Hematopoietic multipotent progenitor cell treated with erythropoietin and hydrocortisone succinate and interleukin-3 and kit ligand, for 8 days (in vitro differentiated cells): ENCODE data around the gene GPRIN3.
"Not testable (repeated sequence)": the region's sequence is repeated elsewhere in the genome, so short reads cannot be mapped to it uniquely, and the experiment has no call there.

Experiments
- DNase-seq: peaks from one replicate; pipeline ENCODE4 v3.0.0-alpha.2; 2015

GPRIN3 gene

DNA sequence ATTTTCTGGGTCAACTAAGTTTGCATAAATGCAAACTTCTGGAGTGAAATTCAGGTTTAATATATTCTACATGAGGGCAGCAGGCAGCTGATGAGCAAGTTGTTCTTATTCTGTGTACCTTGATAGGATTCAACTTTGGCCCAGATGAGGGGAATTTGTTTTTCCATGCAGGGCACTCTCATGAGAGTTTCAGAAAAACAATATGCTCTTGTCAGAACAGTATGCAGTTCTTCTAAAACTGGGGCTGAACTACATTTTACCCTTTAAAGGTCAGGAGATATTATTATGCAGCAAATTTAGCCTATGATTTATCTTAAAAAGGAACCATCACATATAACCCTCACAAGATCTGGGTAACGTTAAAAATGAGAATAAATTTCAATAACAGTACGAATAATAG is 19.2 kb downstream of the GPRIN3 start:
- DNase-seq, result no peak

DNA sequence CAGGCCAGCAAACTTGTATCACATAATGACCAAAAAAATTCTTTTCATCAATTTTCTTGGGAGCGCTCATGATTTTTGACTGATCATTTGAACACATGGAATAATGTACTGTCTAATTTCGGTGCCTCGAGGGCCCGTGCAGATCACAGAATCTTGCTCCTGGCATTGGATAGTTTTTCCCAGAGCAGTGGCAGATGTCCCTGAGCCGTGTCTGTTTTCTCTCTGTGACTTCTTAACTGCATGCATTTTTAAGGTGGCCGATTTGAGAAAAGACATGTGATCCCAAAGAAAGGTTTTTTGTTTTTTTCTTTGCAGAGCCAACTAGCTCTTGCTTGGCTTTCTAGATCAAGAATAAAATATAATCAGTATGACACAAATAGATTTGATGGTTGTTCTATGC is 19.7 kb downstream of the GPRIN3 start:
- DNase-seq, result no peak

- no peak for DNase-seq
Observed at GRCh38 chr4:89285745-89286144, 21.9 kb downstream of the GPRIN3 start.

DNA sequence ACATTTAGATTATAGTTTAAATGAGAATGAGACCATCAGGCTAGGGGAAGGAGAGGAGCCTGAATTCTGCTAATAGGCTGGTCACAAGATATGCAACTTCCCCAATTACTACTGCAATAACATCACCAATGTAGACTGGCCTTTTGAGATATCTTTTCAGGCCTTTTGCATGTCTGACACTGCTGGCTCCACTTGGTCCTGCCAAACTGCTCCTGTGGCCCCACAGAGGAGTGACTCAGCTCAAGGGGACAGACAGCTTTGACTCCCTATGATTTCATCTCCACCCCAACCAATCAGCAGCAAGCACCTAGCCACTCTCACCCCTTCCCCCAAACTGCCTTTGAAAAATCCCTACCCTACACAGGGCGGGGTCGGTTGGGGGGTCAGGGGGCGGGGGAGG is 22.8 kb downstream of the GPRIN3 start:
- peak; percentile 44 for DNase-seq

GRCh38 chr4:89284020-89284424 is 23.6 kb downstream of the GPRIN3 start:
- no peak for DNase-seq

DNA sequence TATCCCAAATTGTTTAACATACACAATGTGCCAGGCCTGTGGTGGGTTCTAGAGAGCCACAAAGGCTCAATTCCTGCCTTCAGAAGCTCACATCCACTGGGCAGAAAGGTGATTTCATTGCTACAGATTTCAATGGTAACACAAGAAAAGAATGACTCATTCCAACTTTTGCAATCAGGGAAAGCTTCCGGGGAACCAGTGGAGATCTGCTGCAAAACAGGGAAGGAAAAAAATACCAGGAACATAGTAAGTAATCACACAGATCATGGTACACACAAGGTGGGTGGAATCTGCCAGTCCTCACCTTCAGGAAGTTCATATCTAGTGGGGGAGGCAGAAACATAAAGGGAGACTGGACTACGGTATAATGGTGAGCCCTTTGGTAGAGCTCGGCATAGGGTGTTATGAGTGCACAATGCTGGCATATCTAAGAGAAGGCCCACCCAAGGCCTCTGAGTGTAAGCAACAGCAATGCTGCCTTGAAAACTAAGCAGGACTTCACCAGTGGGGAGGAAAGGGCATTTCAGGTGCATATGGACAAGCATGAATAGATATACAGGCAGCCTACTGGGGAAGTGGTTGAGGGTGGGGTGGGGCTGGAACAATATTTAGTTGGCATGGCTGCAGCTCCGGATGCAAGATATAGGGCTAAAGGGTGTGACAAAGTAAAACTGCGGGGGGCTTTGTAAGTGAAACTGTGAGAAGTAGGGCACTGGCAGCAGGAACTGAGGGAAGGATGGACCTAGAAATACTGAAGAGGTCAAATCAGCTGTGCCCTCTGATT is 24.2 kb downstream of the GPRIN3 start:
- DNase-seq, result no peak

- peak; percentile 31 for DNase-seq
Observed at GRCh38 chr4:89279385-89279784, 28.2 kb downstream of the GPRIN3 start.

DNA sequence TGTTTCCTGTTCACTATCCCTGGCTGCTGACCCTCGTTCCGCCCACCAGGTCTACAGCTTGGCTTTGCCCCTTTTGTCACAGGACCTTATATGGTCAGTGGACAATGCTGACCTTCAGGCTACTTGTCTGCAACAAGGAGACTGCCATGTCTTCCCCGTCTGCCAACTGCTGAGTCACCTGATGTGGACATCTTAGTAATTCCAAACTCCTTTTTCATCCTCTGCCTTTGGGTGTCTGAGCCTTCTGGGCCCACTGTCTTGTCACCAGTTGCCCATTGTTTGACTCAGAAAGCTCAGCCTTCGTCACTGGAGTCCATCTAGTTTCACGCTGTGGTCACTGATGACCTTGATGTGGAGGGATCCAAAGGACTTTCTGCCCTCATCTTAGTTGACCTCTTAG is 30.2 kb downstream of the GPRIN3 start:
- DNase-seq, result no peak

DNA sequence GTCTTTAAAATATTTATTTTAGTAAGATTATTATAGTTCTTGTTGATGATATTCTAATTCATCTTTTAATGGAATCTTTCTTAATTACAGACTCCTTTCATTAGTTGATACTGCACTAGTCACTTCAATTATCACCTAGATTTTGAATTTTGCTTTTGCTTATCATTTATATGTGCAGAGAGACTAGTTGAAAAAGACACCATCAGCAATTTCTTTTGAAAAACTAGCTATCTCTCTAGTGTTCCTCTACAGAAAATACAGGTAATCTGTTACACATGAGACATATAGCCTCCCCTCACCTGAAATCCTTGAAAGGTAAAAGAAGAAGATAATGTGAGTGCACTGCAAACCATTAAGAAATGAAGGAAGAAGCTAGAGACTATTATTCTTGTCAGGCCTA is 31.3 kb downstream of the GPRIN3 start:
- no peak for DNase-seq

DNA sequence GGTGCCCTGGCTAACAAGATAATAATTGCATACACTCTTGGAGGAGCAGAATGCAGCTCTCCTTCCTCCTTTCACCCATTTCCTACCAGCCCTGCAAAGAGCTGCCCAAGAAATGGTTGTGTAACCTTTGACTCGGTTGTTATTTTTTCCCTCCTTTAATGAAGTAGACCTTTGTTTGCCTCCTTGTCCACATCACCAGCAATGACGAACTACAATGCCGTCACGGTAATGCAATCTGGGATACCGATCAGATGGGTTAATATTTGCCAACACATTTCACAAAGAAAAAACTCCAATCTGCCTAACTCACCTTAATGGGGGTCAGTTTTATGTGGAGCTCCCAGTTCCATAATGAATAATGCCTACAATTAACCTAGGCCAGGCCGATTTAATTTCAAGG is 32.0 kb downstream of the GPRIN3 start:
- no peak for DNase-seq

GRCh38 chr4:89273741-89274141 is 33.9 kb downstream of the GPRIN3 start:
- DNase-seq, result no peak

DNA sequence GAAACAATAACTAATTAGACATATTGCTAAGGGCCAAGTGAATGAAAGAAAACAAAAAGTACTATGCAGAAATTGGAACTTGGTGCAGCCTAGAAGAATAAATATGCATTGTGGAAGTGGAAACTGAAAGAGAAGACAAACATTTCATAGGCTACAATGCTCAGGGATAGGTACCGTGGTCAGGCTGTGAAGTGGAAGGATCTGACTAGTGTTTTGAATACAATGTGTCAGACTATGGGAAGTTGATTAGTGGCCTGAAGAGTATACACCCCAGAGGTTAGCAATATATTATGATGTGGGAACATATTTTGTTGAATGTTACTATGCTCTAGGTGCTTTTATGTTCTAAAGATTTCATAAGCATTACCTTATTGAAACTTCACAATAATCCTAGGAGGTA is 36.8 kb downstream of the GPRIN3 start:
- DNase-seq, result no peak

GRCh38 chr4:89269121-89269666 is 38.4 kb downstream of the GPRIN3 start:
- no peak for DNase-seq

GRCh38 chr4:89268679-89269078 is 38.9 kb downstream of the GPRIN3 start:
- DNase-seq, result no peak

GRCh38 chr4:89267846-89268245 is 39.8 kb downstream of the GPRIN3 start:
- no peak for DNase-seq

DNA sequence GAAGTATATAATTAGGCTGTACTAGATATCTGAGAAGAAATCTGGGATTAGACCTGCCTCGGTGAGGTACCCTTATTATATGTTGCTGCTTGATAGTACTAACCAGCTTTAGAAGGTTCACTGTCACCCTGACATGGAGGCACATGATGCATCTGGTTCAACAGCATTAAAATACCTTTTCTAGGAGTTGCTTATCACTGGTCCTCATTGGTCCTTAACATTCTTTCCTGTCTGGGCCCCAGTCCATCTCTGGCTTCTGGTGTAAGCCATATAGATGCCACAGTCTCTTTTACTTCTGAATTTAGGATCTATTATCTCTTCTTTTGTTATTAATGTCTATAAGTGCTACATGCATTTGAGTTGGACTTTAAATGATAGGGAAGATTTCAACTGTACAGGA is 40.2 kb downstream of the GPRIN3 start:
- DNase-seq, result no peak

GRCh38 chr4:89266128-89266527 is 41.5 kb downstream of the GPRIN3 start:
- DNase-seq, result no peak

DNA sequence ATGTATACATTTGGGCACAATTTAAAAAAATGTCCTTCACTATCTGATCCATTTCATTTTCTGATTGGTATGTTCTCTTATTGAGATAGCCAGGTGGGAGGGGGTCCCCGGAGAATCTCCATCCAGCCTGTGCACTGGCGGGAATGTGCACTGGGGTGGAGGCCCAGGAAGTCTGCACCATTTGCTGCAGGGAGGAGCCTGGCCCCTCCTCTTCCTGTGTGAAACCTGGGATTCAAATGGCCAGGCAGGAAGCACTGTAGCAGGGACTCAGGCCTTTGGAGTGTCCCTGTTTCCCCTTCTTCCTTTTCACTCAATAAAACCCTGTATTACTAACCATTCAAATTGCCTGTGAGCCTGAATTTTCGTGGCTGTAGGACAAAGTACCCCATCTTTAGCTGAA is 44.3 kb downstream of the GPRIN3 start:
- no peak for DNase-seq

- DNase-seq, result no peak
Observed at GRCh38 chr4:89259301-89260028, 48.1 kb downstream of the GPRIN3 start.

- DNase-seq, result no peak
Observed at GRCh38 chr4:89258506-89258905, 49.1 kb downstream of the GPRIN3 start.

DNA sequence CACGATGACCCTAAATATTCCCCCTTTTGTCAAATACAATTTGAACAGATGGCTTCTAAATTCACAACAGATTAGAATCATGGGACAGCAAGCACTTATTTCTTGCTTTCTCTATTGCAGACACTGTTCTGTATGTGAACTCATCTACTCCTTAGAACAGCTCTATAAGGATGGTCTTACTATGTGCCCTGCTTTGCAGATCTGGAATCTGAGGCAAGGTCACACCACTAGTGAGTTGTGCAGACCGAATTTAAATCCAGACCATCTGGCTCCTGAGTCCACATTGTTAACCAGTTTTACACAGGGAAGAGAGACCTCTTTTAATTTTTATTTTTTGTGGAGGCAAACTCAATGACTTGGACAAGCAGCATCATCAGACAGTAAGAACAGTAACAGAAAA is 50.2 kb downstream of the GPRIN3 start:
- no peak for DNase-seq

- DNase-seq, result no peak
Observed at GRCh38 chr4:89256203-89256800, 51.3 kb downstream of the GPRIN3 start.

DNA sequence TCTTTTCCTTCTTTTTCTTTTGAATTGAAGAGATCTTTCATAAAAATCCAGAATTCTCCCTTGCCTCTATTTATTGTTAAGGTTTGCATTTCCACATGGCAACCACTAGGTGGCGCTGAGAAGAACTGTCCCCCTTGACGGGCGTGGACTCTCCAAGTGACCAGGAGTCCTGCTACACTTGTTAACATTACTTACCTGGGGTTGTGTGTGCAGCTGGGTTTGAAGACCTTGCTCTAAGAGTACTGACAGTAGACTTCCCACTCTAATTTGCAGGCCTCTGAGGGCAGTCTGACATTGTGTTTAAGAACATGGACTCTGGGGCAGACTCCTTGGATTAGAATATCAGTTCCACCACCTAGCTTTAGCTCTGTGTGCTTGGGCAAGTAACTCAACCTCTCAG is 52.8 kb downstream of the GPRIN3 start:
- peak; percentile 55 for DNase-seq

GRCh38 chr4:89254347-89254746 is 53.3 kb downstream of the GPRIN3 start:
- DNase-seq, result not testable (repeated sequence)
